Smooth muscle cell (in vitro differentiated cells): ENCODE measurements around the gene COX7A2L. TPM values are rescaled to one million over a fixed set of nuclear protein-coding genes. Genes with fewer than 3 reads are reported as not detected.
"Not testable (repeated sequence)": the region's sequence is repeated elsewhere in the genome, so short reads cannot be mapped to it uniquely, and the experiment has no call there.

ENCODE experiments used
- DNase-seq: peaks from one replicate; lab custom pipeline; 2025; ENCODE audit not compliant: unreplicated experiment; lab: John Stamatoyannopoulos, UW
- H2AFZ ChIP-seq: fragments of 200-600 bp; sonication (generic); 2 replicates; pipeline ENCODE4 v1.6.0; 2016; ENCODE audit warnings: antibody characterized with exemption, low read depth, mild to moderate bottlenecking
- H3F3A ChIP-seq: fragments of 200-600 bp; sonication (generic); 2 replicates; pipeline ENCODE4 v1.6.0; 2017; ENCODE audit warnings: antibody characterized with exemption, low read depth
- H3K27ac ChIP-seq: fragments of 200-600 bp; sonication (generic); 2 replicates; pipeline ENCODE4 v1.5.1; 2016; ENCODE audit warnings: low read depth, mild to moderate bottlenecking
- H3K27me3 ChIP-seq: fragments of 200-600 bp; sonication (generic); 2 replicates; pipeline ENCODE4 v1.6.1; 2016; ENCODE audit warnings: low read depth, mild to moderate bottlenecking
- H3K36me3 ChIP-seq: fragments of 200-600 bp; sonication (generic); 2 replicates; pipeline ENCODE4 v1.5.1; 2016; ENCODE audit warnings: low read depth
- H3K4me1 ChIP-seq: fragments of 200-600 bp; sonication (generic); 2 replicates; pipeline ENCODE4 v1.5.1; 2016; ENCODE audit warnings: low read depth
- H3K4me2 ChIP-seq: fragments of 200-600 bp; sonication (generic); 2 replicates; pipeline ENCODE4 v1.6.0; 2016; ENCODE audit warnings: mild to moderate bottlenecking
- H3K4me3 ChIP-seq: fragments of 200-600 bp; sonication (generic); 2 replicates; pipeline ENCODE4 v1.5.1; 2016; ENCODE audit warnings: mild to moderate bottlenecking
- H3K79me2 ChIP-seq: fragments of 200-600 bp; sonication (generic); 2 replicates; pipeline ENCODE4 v1.6.0; 2016; ENCODE audit warnings: low read depth, mild to moderate bottlenecking
- H3K9ac ChIP-seq: fragments of 200-600 bp; sonication (generic); 2 replicates; pipeline ENCODE4 v1.6.0; 2016; ENCODE audit warnings: low read depth
- H3K9me3 ChIP-seq: fragments of 200-600 bp; sonication (generic); replicated peaks from 2 replicates; pipeline ENCODE4 v1.5.1; 2016; ENCODE audit warnings: low read depth
- H4K20me1 ChIP-seq: fragments of 200-600 bp; sonication (generic); 2 replicates; pipeline ENCODE4 v1.6.0; 2016; ENCODE audit warnings: low read depth
- WGBS: methylation state at CpG from one replicate; pipeline ENCODE4 v1.1.7; 2016; ENCODE audit warnings: low lambda C conversion rate; 5-methylcytosine and 5-hydroxymethylcytosine counted together
- polyA plus RNA-seq: library from polyadenylated mRNA; unstranded; fragments of >200 nt; fragmentation: Nextera tagmentation; extraction: Ambion mirVana; gene quantifications from 2 replicates; pipeline ENCODE4 v1.2.1, GENCODE V29; 2016
- total RNA-seq: library from RNA; depleted of rRNA; stranded (reverse); fragments of >200 nt; gene quantifications from 2 replicates; pipeline ENCODE4 v1.2.3, GENCODE V29; 2014
- TF ChIP-seq, protein P1 (sequence below): fragments of 200-600 bp; sonication (generic); IDR thresholded peaks from 2 replicates; pipeline ENCODE4 v1.5.1; 2017; ENCODE audit warnings: borderline replicate concordance, mild to moderate bottlenecking, antibody characterized with exemption; ENCODE audit not compliant: insufficient read depth, poor library complexity, severe bottlenecking

COX7A2L gene
- total and polyA plus RNA-seq, 2 experiments from 2014 or later = 93.3 to 145 TPM

DNA sequence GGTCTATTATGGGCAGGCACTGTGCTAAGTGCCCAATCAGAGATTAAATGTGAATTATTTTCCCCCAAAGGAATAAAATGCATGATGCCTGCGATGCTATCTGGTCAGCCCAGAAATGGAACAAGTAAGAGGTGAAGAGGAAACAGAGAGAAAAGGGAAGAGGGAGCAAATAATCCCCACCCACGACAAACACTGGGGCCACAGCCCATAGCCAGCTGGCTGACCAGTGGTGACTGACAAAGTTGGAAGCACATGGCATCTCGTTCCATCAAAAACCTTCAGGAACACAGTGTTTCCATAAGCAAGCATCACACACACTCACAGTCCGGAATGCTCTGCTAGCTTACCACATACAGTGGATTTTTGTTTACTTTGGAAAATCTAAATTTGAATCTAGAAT is 21.1 kb upstream of the COX7A2L start:
- Histone ChIP-seq H3K27me3 (no peaks in the 10 kb centered on the region), H2AFZ (no peak overlapping the region), H3K9ac (no peak overlapping the region), H3F3A (no peaks in the 10 kb centered on the region), H3K4me1 (no peaks in the 10 kb centered on the region), H3K79me2 (no peaks in the 10 kb centered on the region), H3K4me2 (no peak overlapping the region), H3K9me3 (no peaks in the 10 kb centered on the region), H3K4me3 (no peak overlapping the region), H3K36me3 (no peaks in the 10 kb centered on the region), H4K20me1 (no peaks in the 10 kb centered on the region), H3K27ac (no peak overlapping the region)
- 88% methylated on average over 4 of the region's 4 CpGs for WGBS
- no peak for DNase-seq
- TF ChIP-seq, protein P1, sequence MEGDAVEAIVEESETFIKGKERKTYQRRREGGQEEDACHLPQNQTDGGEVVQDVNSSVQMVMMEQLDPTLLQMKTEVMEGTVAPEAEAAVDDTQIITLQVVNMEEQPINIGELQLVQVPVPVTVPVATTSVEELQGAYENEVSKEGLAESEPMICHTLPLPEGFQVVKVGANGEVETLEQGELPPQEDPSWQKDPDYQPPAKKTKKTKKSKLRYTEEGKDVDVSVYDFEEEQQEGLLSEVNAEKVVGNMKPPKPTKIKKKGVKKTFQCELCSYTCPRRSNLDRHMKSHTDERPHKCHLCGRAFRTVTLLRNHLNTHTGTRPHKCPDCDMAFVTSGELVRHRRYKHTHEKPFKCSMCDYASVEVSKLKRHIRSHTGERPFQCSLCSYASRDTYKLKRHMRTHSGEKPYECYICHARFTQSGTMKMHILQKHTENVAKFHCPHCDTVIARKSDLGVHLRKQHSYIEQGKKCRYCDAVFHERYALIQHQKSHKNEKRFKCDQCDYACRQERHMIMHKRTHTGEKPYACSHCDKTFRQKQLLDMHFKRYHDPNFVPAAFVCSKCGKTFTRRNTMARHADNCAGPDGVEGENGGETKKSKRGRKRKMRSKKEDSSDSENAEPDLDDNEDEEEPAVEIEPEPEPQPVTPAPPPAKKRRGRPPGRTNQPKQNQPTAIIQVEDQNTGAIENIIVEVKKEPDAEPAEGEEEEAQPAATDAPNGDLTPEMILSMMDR = no peak

DNA sequence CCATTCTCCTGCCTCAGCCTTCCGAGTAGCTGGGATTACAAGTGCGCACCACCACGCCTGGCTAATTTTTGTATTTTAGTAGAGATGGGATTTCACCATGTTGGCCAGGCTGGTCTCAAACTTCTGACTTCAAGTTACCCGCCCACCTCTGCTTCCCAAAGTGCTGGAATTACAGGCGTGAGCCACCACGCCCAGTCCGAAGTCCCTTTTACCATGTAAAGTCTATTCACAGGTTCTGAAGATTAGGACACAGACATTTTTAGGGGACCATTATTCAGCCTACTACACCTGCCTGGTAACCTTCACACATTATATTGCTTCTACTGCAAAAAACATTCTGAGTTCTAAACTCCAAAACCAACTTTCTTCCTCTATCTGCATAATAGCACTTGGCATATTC is 19.0 kb upstream of the COX7A2L start:
- WGBS = 96% methylated on average over 7 of the region's 7 CpGs
- H3K27me3 ChIP-seq = not testable (repeated sequence)

DNA sequence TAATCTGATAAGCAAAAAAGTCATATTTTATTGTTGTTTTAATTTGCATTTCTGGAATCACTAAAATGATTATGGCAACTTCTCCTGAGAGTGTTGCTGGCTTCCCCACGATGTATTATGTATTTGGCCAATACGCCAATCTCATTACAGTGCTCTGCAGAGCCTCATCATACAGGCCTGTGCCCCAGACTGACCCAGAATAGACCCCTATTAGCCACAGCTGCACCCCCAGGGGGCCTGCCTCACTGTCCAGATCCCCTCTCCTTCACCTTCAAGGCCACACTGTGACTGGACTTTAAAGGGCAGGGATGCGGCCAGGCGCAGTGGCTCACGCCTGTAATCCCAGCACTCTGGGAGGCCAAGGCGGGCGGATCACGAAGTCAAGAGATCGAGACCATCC is 17.4 kb upstream of the COX7A2L start:
- Histone ChIP-seq H3K27ac (no peak overlapping the region), H3K4me3 (no peak overlapping the region), H4K20me1 (no peaks in the 10 kb centered on the region), H3K9me3 (no peaks in the 10 kb centered on the region), H3K36me3 (no peaks in the 10 kb centered on the region), H3K27me3 (no peaks in the 10 kb centered on the region), H3F3A (no peaks in the 10 kb centered on the region), H3K79me2 (no peaks in the 10 kb centered on the region), H3K9ac (no peak overlapping the region), H3K4me1 (no peaks in the 10 kb centered on the region), H3K4me2 (no peak overlapping the region), H2AFZ (no peak overlapping the region)
- DNase-seq = no peak
- TF ChIP-seq, protein P1 = no peak
- 93% methylated on average over 9 of the region's 9 CpGs for WGBS

More for the DNA sequence above, 19.0 kb upstream of the COX7A2L start:
- not testable (repeated sequence) for H3K9me3 ChIP-seq, H2AFZ ChIP-seq, H3K79me2 ChIP-seq, H3K4me3 ChIP-seq, DNase-seq, H3K4me1 ChIP-seq, H3K36me3 ChIP-seq, H3F3A ChIP-seq, H3K9ac ChIP-seq, H3K27ac ChIP-seq, H4K20me1 ChIP-seq, H3K4me2 ChIP-seq

DNA sequence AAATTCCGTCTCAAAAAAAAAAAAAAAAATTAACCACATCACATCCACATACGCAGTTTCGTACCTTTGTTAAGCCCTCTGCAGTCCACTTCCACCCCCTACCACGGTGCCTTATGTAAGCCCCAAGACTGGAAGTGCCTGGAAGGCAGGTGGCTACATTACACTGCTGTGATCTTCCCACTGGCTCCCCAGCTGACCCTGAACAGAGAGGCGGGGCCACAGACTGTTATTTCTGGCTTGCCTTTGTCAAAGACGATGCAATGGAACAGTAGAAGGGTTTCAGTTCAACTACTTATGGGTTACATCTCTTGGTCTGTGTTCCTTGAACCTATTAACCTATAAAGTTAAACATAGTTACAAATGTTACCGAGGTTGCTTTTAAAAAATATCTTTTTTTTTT is 15.7 kb upstream of the COX7A2L start:
- Histone ChIP-seq H3K4me2 (no peak overlapping the region), H4K20me1 (no peaks in the 10 kb centered on the region), H3K4me1 (no peaks in the 10 kb centered on the region), H3K27ac (no peak overlapping the region), H3K36me3 (no peaks in the 10 kb centered on the region), H3K27me3 (no peaks in the 10 kb centered on the region), H3F3A (no peaks in the 10 kb centered on the region), H3K79me2 (no peaks in the 10 kb centered on the region), H3K9me3 (no peaks in the 10 kb centered on the region), H2AFZ (no peak overlapping the region), H3K9ac (no peak overlapping the region), H3K4me3 (no peak overlapping the region)
- DNase-seq = no peak
- TF ChIP-seq, protein P1 = no peak
- 81% methylated on average over 7 of the region's 7 CpGs for WGBS
